GM18517 (cell line): Measurements from ENCODE around the gene CHST9.

Experiments
- ATAC-seq: cut with Tn5 transposase; IDR thresholded peaks from one replicate; pipeline ENCODE4 v1.9.1; 2021; ENCODE audit warnings: mild to moderate bottlenecking, moderate library complexity; ENCODE audit not compliant: unreplicated experiment

The CHST9 gene

DNA sequence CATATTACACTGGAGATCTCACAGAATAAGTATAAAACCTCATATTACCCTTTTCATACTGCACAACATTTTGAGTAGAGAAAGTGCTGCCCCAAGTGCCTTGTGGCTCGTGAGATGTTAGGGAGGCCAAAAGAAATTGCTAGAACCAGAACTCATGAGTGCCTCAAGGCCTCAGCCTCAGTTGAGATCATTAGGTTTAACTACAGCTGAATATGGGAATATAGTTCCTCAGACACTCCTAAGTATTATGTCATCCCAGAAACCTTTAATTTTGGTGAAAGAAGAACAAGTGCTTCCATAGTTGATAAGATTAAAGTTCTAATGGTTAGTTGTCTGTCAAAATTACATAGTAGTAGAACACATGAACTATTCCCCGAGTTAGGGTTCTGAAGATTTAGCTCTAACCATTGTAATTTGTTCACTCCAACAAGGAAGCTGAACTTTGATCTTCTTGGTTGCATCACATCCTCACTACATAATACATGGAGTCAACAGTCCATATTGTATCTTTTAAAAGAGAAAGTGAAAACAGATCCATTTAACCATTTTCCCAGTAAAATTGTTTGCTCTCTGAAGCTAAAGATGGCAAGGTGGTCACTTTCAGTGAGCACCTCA lies 310.0 kb downstream of the CHST9 start:
- no peak for ATAC-seq

DNA sequence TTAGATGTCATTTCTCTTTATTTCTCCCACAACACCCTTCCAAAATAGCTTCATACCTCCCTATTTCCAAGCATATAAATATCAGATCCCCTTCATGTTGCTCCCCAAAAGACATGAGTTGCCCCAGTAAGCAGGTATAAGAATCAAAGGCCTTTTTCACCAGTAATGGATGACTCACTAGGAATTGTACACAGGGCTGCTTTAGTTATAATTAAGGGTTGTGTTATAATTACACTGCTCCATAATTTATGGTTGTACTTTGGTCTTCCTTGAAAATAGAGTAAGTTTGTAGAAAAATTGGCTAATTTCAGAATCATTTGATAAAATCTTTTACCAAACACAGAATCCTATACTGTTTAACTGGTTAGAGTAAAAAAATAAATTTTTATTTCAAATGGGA lies 310.8 kb downstream of the CHST9 start:
- ATAC-seq: no peak

DNA sequence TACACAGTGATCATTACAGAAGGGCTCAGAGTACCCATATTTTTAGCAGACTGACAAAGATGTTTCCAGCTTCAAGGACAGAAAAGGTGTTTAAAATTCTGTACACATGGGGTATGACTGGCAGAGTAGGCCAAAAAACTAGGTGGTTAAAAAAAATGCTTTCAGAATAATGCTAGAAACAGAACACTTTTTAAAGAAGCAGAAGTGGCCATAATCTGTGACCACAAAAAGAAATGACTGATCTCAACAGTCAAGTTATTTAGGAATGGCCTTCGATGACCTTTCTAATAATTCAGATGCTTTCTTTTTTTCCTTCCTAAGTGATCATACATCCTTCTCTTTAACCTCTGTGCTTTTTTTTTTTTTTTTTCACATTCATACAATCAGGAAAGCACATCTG lies 315.5 kb downstream of the CHST9 start:
- ATAC-seq: no peak

DNA sequence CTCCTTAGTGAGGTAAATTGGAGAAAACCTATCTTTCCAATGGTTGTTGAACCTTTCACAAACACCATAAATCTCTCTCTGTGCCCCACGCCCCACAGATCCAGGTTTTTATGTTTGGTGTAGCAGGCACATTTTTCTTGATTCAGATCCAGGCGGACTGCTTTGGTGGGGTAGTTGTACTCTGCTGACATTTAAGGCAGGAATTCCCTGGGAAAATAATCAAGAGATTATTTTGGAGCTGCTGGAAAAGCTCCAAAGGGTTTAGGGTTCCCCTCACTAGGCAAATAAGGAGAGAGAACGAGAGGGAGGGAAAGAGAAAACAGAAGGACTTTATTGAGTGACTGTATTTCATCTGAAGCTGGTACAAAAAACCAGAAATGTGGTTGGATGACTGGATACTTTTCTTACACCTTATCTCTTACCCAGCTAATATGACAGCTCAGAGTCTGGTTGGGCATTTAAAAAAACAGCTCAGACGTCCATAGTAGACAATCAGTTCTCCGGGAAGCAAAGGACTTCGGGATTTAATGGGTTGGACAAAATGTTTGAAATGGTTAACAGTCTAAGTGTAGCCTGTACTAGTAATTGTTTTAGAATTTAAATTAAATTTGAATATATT lies 316.0 kb downstream of the CHST9 start:
- no peak for ATAC-seq

DNA sequence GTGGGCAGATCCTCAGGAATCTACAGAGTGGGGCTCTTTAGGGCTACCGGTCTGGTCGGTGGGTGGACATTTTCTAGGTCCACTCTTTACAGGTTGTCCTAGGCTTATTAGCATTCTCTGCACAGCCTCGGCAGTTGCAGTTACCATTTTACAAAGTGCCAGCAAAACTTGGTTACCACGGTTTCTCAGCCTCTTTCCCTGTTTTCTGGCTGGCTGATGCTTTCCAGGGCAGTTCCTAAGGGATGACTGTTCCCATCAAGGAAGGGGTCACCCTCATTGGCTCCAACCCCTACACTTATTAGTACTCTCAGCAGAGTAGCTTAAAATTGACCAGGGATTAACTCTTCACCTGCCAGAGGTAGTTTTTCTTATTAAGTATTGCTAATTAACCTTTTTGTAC lies 317.6 kb downstream of the CHST9 start:
- ATAC-seq: no peak

DNA sequence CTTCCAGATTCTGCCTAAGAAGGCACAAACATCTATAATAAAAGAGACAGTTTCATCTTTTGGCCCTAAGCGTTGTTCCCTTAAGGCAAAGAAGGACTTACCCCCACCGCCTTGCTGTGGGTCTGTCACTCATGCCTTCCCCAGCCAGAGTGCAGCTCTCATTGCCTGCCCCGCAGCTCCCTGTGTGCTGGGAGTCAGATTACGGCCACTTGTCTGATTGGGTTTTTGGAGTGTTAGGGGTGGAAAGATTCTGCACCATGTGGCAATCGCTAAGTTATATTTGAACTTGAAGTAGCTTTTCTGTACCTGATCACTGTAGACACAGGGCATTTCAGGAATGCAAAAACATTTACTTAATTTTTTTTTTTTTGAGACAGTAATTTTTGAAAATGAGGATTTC lies 319.6 kb downstream of the CHST9 start, which contains the start of gene AQP4:
Gene AQP4, minus strand, starts transcription at position 151 of the 400 bp plus-strand sequence. Its CDS starts 18 bp downstream, at position 133.
- ATAC-seq: no peak

DNA sequence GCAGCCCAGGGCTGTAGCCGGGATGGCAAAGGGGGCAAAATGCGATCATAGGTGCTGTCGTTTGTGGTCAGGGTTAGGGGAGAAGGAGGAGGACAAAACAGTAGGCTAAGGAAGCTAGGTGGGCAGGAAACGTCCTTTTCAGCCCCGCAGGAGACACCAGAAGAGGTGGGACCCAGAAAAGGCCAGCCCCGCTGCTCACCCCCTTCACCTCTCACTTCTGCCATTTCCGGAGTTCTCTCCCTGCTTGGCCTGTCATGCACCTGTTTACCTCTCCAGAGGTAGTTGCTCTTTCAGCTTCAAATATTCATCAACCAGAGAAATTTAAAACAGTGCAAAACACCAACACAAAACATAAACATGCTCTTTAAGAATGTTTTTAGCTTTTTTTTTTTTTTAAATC lies 320.4 kb downstream of the CHST9 start:
- no peak for ATAC-seq

DNA sequence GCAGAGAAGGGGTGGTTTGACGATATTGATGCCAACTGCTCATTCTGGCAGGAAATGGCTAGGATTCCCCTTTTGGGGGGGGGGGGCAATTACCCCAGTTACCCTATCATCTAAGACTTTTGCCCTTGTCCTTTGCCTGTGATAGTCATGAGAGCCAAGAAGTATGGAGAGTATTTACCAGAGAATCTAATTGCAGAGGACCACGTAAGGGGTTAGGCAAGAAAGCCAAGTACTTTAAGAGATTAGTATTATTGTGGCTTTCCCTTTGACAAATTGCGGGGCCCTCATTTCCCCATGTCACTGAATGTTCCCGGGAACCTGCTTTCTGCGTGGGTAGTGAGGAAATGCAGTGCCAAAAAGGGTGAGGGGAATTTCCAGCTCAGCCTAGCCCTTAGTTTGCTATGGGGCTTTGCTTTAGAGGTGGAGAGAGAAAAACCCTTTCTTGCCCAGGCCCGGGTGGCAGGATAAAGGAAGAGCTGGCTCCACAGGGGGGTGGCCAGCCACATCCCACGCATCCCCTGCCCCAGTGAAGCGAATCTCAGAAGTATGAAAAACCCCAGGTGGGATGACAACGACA lies 321.1 kb downstream of the CHST9 start:
- ATAC-seq: no peak

DNA sequence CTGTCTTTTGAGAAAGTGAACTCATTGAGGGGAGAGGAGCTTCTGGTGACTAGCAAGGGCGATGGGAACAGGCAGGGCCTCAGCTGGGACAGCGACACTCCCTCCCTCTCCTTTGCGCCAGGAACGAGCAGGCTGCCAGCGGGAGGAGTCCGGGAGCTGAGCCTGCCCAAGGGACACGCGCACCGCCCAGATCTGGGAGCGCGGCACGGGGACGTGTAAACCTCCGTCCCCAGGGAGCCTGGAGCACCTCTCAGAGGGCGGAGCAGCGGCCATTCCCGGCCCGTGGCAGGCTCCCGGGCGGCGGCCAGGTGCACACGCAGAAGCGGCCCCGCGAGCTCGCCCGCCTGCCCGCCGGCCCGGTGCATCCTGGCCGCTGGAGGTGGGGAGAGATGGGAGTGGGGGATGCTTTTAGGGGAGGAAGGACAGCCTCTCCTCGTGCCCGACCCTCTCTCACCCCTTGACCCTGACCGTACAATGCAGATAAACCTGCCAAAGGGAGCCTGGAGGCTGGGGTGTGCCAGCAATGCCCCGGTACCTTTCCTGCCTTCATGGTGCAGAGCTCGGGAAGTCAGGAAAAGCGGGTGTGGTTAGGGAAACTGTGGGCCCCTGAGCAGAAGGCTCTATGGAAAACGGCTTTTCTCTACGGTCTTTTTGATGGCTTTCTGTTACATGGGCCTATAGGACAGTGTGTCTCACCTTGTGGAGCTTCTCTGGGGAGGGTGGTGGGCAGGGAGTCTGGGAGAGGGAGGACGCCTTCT lies 321.8 kb downstream of the CHST9 start:
- no peak for ATAC-seq

DNA sequence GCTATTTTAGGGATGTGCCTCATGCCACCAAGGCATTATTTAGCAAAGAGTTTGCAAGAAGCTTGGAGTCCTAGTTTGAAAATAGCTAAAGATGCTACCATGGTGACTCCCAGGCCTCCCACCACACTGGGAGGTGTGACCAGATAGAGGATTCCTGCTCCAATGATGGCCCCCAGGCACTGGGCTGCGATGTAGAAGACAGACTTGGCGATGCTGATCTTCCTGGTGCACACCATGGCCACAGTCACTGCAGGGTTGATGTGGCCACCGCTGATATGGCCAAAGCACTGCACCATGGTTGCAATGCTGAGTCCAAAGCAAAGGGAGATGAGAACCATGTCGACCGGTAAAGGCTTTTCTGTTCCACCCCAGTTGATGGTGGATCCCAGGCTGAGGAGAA lies 323.0 kb downstream of the CHST9 start:
- no peak for ATAC-seq
